Upper lobe of left lung (tissue), 4 donors: ENCODE data around the gene GFER.

ENCODE experiments used
- CTCF ChIP-seq, 6 experiments: fragments of 450-650 bp in 4 of 6; fragments of 200-600 bp in 2 of 6; sonication (generic) in 2 of 6; IDR thresholded peaks; one replicate each; pipeline ENCODE4 v1.5.1; 2016 to 2019; ENCODE audit warnings: antibody characterized with exemption in 6 of 6
- POLR2A ChIP-seq, 4 donors: fragments of 450-650 bp; IDR thresholded peaks; one replicate each; pipeline ENCODE4 v1.5.1; 2016 to 2017; ENCODE audit warnings: antibody characterized with exemption in 4 of 4, mild to moderate bottlenecking in 2 of 4
- POLR2AphosphoS5 ChIP-seq, 2 donors: sonication (generic); formaldehyde crosslinking; IDR thresholded peaks; one replicate each; pipeline ENCODE4 v1.5.1; 2017; ENCODE audit warnings: antibody characterized with exemption in 2 of 2

GRCh38 chr16:2036200-2036966 is 52.4 kb downstream of the GFER start:
- TF ChIP-seq CTCF (IDR thresholded peaks at IDR 0.05) (no peak), POLR2AphosphoS5 (IDR thresholded peaks at IDR 0.05) (no peak), POLR2A (IDR thresholded peaks at IDR 0.05) (peak in 1 of 4 donors; percentile 1)
